Mucosa of rectum (tissue), 2 donors: ENCODE data around the gene NRAS.

Experiments
- H3K27ac ChIP-seq, 2 donors: one replicate each; pipeline ENCODE4 v1.7.0; 2013; ENCODE audit warnings: inconsistent platforms in 2 of 2, low read depth in 2 of 2, low read length in 2 of 2
- H3K27me3 ChIP-seq, 2 donors: one replicate each; pipeline ENCODE4 v1.7.0; 2013; ENCODE audit warnings: low read length in 2 of 2; ENCODE audit not compliant: control insufficient read depth in 2 of 2, insufficient read depth in 2 of 2
- H3K36me3 ChIP-seq, 2 donors: one replicate each; pipeline ENCODE4 v1.7.0; 2013; ENCODE audit warnings: low read length in 2 of 2; ENCODE audit not compliant: control insufficient read depth in 2 of 2, insufficient read depth in 2 of 2
- H3K4me1 ChIP-seq, 2 donors: one replicate each; pipeline ENCODE4 v1.7.0; 2013; ENCODE audit warnings: low read length in 2 of 2, mild to moderate bottlenecking in 1 of 2; ENCODE audit not compliant: control insufficient read depth in 2 of 2, insufficient read depth in 2 of 2
- H3K4me3 ChIP-seq, 2 donors: one replicate each; pipeline ENCODE4 v1.7.0; 2013; ENCODE audit warnings: low read length in 2 of 2
- H3K9ac ChIP-seq, 2 donors: one replicate each; pipeline ENCODE4 v1.7.0; 2013; ENCODE audit warnings: low read length in 2 of 2, low read depth in 1 of 2, mild to moderate bottlenecking in 1 of 2
- H3K9me3 ChIP-seq, 2 donors: one replicate each; pipeline ENCODE4 v1.7.0; 2013; ENCODE audit warnings: low read length in 2 of 2; ENCODE audit not compliant: control insufficient read depth in 2 of 2
- donor health status: healthy.
- donor health status: Normal muscosa, but diverticular disease.

NRAS gene

GRCh38 chr1:114690148-114690547 is 26.4 kb downstream of the NRAS start:
- Histone ChIP-seq H3K4me3 (no peak overlapping the region), H3K4me1 (no peaks in the 10 kb centered on the region), H3K27ac (no peak overlapping the region), H3K27me3 (peaks cover 2 to 5% of the 10 kb centered on the region in 2 donors), H3K36me3 (no peaks in the 10 kb centered on the region), H3K9me3 (no peaks in the 10 kb centered on the region), H3K9ac (no peak overlapping the region)

GRCh38 chr1:114688526-114688925 is 28.0 kb downstream of the NRAS start:
- H3K27me3 ChIP-seq = peaks cover 2 to 5% of the 10 kb centered on the region in 2 donors
- no peak overlapping the region for H3K4me3 ChIP-seq
- no peaks in the 10 kb centered on the region for H3K9me3 ChIP-seq
- no peaks in the 10 kb centered on the region for H3K4me1 ChIP-seq
- no peak overlapping the region for H3K9ac ChIP-seq
- H3K36me3 ChIP-seq = no peaks in the 10 kb centered on the region
- H3K27ac ChIP-seq = no peak overlapping the region

GRCh38 chr1:114685851-114686250 is 30.7 kb downstream of the NRAS start:
- Histone ChIP-seq H3K27ac (no peak overlapping the region), H3K36me3 (no peaks in the 10 kb centered on the region), H3K9ac (no peak overlapping the region), H3K4me3 (no peak overlapping the region), H3K9me3 (no peaks in the 10 kb centered on the region), H3K27me3 (peaks cover 5% of the 10 kb centered on the region in 2 donors), H3K4me1 (no peaks in the 10 kb centered on the region)

- no peak overlapping the region for H3K9ac ChIP-seq
- no peaks in the 10 kb centered on the region for H3K4me1 ChIP-seq
- H3K9me3 ChIP-seq = no peaks in the 10 kb centered on the region
- H3K36me3 ChIP-seq = no peaks in the 10 kb centered on the region
- H3K27me3 ChIP-seq = peaks cover 0 to 3% of the 10 kb centered on the region in 2 donors
- no peak overlapping the region for H3K4me3 ChIP-seq
- no peak overlapping the region for H3K27ac ChIP-seq
Measured at GRCh38 chr1:114677691-114678090, 38.9 kb downstream of the NRAS start.

- Histone ChIP-seq H3K36me3 (no peaks in the 10 kb centered on the region), H3K27me3 (no peaks in the 10 kb centered on the region), H3K27ac (no peak overlapping the region)
Measured at GRCh38 chr1:114676115-114676514, 40.5 kb downstream of the NRAS start.

GRCh38 chr1:114671939-114672275 is 44.7 kb downstream of the NRAS start:
- Histone ChIP-seq H3K4me3 (no peak overlapping the region), H3K36me3 (no peaks in the 10 kb centered on the region), H3K27me3 (no peaks in the 10 kb centered on the region), H3K9me3 (no peaks in the 10 kb centered on the region), H3K4me1 (peaks cover 3 to 4% of the 10 kb centered on the region in 2 donors), H3K9ac (no peak overlapping the region), H3K27ac (no peak overlapping the region)

More at GRCh38 chr1:114676115-114676514, 40.5 kb downstream of the NRAS start:
- Histone ChIP-seq H3K9ac (no peak overlapping the region), H3K4me3 (no peak overlapping the region), H3K4me1 (no peaks in the 10 kb centered on the region), H3K9me3 (no peaks in the 10 kb centered on the region)

- Histone ChIP-seq H3K27ac (no peak overlapping the region), H3K9me3 (no peaks in the 10 kb centered on the region), H3K9ac (no peak overlapping the region), H3K27me3 (no peaks in the 10 kb centered on the region), H3K4me3 (no peak overlapping the region), H3K36me3 (no peaks in the 10 kb centered on the region), H3K4me1 (peaks cover 3 to 4% of the 10 kb centered on the region in 2 donors)
Measured at GRCh38 chr1:114671011-114671938, 45.3 kb downstream of the NRAS start.

DNA sequence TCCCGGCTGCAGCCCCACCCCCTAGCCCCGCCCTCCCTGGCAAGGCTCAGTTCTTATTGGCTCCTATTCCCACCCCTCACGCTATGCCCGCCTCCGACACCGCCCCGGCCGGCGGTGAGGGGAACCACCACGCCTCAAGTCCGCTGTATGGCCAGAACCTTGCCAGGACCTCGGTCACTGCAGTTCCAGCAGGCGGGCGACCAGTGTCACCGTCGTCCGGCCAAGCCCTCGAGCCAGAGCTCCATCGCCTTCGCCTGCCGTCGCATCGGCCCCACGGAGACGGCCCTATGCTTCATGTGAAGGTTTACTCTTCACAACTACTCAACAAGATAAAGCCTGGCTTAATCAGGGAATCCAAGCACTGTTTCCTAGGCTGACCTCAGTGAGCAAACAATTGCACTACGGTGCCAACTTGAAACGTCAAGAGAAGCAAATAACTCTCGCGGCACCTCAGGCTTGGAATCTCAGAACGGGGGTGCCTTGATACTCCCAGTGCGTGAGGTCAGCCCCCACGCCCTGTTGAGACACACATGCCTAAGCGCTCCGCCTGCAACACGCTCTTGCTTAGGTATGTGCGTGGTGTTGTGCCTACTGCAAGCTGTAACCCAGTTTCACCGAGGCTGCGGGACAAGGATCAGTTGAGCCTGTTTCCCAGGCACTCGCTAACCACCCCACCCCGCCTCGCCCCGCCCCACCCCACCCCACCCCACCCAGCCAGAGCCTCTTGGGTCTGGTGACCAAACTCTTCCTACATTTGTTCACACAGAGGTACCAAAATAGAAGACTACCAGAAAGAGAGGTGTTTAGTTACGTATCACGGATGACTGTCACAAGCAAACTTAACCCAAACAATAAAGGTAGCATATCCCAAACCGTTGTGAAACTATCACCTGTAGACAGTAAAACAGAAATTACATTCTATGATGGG is 46.2 kb downstream of the NRAS start:
- Histone ChIP-seq H3K9me3 (no peaks in the 10 kb centered on the region), H3K4me1 (peaks cover 3 to 4% of the 10 kb centered on the region in 2 donors), H3K27me3 (no peaks in the 10 kb centered on the region), H3K36me3 (no peaks in the 10 kb centered on the region), H3K27ac (peak overlapping the region; percentile 77 to 85), H3K9ac (peak overlapping the region; percentile 49 to 58), H3K4me3 (peak overlapping the region; percentile 80 to 87)

- H3K9ac ChIP-seq = peak within 1 kb of the TSS; percentile 69 to 77
- H3K36me3 ChIP-seq = no peaks in the 10 kb centered on the region
- no peaks in the 10 kb centered on the region for H3K27me3 ChIP-seq
- peak within 1 kb of the TSS; percentile 80 to 87 for H3K4me3 ChIP-seq
- H3K27ac ChIP-seq = peak within 1 kb of the TSS; percentile 77 to 85
- peaks cover 3 to 4% of the 10 kb centered on the region in 2 donors for H3K4me1 ChIP-seq
- no peaks in the 10 kb centered on the region for H3K9me3 ChIP-seq
Measured at GRCh38 chr1:114669562-114670082, 46.9 kb downstream of the NRAS start, which contains the start of gene DENND2C. DENND2C (minus strand) TSS chr1:114670049; CDS start chr1:114625984, 44,065 bp downstream.
